GM12892 (cell line): Measurements from ENCODE around the gene ATP1B2.
A peak's percentile ranks its signal among the peaks of the same experiment; 100 is the strongest.

Source experiments
- POLR2A ChIP-seq: IDR thresholded peaks from 2 replicates; pipeline ENCODE4 v1.6.1; 2011; ENCODE audit warnings: low read depth, low read length, control low read depth
- TAF1 ChIP-seq: IDR thresholded peaks from 2 replicates; pipeline ENCODE4 v1.6.1; 2011; ENCODE audit warnings: low read depth, mild to moderate bottlenecking, control low read depth, low read length, borderline replicate concordance

- TF ChIP-seq TAF1 (no peak), POLR2A (peak; percentile 62; the same call in 1 of the 2 replicates)
Measured at GRCh38 chr17:7627250-7628121, 23.2 kb upstream of the ATP1B2 start, which contains the start of gene SAT2.
